Anterior cingulate cortex (tissue), 58 donors: ENCODE measurements around the gene TMEM217.
"Not testable (repeated sequence)": the region's sequence is repeated elsewhere in the genome, so short reads cannot be mapped to it uniquely, and the experiment has no call there.

ENCODE experiments used
- DNase-seq, 58 donors: peaks; one replicate each; lab custom pipeline; 2025; lab: John Stamatoyannopoulos, UW

Gene TMEM217

DNA sequence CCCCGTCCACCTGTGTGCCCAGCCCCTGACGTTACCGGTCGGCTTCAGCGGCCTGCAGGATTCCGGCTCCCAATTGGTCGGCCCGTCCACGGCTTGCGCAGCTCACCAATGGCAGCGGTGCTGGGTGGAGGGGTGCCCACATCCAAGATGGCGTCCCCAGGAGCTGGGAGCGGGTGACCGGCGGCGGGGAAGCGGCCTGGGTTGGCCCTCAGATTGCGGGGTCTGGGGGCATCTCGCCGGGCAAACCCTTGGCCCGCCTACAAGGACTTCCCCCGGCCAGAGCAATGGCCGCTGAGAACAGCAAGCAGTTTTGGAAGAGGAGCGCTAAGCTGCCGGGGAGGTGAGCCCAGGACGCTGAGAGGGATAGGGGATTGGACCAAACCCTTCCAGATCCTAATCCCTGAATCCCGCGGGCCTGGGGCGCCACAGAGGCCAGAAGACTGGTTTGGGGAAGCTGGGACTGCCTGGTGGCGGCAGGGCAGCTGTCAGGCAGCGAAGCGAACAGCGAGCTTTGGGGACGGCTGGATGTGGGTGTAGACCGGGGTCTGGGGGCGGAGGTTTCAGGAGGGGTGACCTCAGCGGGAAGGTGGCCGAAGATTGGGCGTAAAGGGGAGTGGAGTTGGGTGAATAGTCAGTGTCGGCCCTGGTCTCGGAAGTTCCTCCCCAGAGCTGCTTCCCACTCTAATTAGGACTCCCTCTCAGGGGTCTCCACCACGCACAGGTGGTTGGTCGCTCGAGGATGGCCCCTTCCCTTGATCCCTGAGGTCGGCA lies at the start of gene TMEM217, which contains the start of gene TBC1D22B:
TSS of gene TMEM217 (minus strand) at position 511 of the 771 bp plus-strand sequence. CDS start 39,114 bp downstream, outside the sequence.
TSS of gene TBC1D22B (plus strand) at position 139 of the 771 bp plus-strand sequence. CDS start at position 285, 146 bp downstream.
- peak; percentile 29 to 98 (median 93) for DNase-seq

DNA sequence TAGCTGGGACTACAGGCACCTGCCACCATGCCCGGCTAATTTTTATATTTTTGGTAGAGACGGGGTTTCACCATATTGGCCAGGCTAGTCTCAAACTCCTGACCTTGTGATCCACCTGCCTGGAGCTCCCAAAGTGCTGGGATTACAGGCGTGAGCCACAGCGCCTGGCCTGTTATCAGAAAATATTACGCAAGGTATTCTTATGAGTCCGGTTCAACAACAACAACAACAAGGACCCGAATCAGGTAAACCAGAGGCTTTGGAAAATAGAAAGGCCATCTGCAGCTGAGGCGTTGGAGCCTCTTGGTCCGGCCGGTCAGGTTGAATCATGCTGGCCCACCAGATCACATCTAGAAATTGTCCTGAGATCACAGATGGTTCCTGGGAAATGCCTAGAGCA lies 49.5 kb upstream of the TMEM217 start:
- DNase-seq: not testable (repeated sequence)

DNA sequence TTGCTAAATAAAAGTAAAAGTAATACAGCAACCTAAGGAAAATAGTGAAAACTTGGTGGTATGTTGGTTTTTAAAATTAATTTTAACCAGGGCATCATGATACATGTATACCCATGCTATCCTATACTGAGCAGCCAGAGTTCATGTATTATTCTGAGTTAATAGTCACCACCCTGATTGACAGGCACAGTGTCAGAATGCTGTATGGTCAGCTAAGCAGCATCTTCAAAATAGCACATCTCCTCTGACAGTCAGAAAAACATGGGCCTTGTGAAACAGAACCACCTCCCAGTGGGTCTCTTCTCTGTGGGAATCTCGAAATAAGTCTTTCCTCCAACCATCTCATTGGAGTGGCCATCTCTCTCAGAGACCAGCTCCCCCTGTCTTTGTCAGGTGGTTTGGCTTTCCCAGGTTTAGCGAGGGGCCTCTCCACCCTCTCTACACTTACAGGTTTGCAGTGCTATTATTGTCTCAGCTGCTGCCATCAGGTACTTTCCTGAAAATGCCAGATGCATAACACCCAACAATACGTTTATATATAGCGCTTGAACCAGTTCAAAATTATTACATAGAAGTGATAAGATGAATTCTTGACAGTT lies 48.8 kb upstream of the TMEM217 start:
- no peak for DNase-seq

- no peak for DNase-seq
These were observed 48.0 kb upstream of the TMEM217 start for GRCh38 chr6:37305841-37306425.

GRCh38 chr6:37304766-37305165 lies 46.8 kb upstream of the TMEM217 start:
- DNase-seq: peak in 4 of 58 donors; percentile 4 to 53 (median 19)

DNA sequence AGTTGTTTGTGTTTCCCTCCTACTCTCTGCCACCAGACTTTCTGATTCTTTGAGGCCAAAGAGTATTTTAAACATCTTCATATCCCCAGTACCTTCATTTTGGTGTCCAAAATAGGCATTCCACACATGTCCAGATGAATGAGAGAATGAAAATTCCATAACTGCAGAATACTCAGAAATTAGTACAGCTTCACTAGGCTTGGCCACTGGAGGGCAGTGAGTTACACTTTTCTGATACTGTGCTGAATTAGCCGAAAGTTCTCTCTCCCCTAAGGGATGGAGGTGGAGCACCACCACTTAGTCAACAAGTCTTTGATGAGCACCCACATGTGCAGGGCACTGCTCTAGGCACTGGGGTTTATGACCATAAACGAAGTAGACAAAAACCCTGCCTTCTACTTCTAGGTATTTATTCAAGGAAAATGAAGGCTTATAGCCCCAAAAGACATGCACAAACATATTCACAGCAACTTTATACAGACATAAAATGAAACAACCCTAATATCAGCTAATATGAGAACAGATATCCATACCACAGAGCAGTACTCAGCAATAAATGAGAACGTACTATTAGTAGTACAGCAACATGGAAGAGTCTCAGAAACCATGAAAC lies 46.1 kb upstream of the TMEM217 start:
- peak in 10 of 58 donors; percentile 5 to 50 (median 28) for DNase-seq

DNA sequence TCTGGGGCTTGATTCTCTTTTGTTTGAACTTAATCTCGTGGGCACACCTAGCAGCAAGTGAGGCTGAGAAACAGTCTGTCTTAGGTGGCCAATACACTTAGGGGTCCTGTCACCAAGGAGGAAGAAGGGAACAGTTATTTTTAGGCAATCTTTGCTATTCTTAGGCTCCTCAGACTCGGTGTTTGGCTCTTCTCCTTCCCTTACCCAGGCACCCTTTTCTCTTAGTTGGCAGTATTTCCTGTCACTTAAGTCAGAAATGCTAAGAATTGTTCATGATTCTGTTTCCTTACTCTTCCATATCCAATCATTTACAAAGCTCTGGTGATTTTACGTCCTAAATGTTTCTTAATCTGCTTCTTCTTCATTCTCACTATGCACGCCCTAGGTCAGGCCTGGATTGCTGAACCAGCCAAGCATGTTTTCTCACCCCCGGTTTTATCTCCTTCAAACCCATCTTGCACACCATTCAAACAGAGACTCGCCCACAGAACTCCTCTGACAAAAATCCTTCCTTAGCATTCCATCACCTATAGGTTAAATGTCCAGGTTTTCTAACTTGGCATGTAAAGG lies 45.2 kb upstream of the TMEM217 start:
- no peak for DNase-seq

GRCh38 chr6:37302086-37302686 lies 44.2 kb upstream of the TMEM217 start:
- no peak for DNase-seq

GRCh38 chr6:37299990-37300389 lies 42.0 kb upstream of the TMEM217 start:
- DNase-seq: no peak

DNA sequence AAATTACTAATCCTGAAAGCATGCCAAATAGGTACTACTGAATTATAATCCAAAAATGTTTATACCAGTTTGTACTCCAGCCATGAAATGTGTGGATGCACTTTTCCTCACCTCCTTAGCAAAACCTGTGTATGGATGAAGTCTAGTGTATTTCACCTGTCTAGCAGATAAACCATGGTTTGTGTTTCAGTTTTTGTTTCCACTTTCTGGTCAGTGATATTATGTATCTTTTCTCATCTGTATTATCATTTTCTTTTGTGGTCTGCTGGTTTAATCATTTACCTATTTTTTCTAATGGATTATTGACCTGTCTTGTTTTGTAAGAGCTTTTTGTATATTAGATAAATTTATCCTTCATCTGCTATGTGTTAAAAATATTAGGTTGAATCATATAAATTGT lies 41.0 kb upstream of the TMEM217 start:
- DNase-seq: no peak

DNA sequence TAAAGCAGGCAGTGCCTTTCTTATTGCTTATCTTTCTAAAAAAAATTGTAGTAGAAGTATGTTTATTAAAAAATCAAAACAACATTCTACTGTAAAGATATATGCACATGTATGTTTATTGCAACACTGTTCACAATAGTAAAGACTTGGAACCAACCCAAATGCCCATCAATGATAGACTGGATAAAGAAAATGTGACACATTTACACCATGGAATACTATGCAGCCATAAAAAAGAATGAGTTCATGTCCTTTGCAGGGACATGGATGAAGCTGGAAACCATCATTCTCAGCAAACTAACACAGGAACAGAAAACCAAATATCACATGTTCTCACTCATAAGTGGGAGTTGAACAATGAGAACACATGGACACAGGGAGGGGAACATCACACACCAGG lies 39.7 kb upstream of the TMEM217 start:
- DNase-seq: not testable (repeated sequence)

DNA sequence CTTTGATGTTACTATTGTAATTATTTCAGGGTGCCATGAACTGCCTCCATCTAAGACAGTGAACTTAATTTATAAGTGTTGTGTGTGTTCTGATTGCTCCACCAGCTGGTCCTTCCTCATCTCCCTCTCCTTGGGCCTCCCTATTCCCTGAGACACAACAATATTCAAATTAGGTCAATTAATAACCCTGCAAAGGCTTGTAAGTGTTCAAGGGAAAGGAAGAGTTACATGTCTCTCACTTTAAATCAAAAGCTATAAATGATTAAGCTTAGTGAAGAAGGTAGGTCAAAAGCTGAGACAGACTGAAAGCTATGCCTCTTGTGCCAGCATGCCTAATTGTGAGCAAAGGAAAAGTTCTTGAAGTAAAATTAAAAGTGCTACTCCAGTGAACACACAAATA lies 35.5 kb upstream of the TMEM217 start:
- DNase-seq: no peak

DNA sequence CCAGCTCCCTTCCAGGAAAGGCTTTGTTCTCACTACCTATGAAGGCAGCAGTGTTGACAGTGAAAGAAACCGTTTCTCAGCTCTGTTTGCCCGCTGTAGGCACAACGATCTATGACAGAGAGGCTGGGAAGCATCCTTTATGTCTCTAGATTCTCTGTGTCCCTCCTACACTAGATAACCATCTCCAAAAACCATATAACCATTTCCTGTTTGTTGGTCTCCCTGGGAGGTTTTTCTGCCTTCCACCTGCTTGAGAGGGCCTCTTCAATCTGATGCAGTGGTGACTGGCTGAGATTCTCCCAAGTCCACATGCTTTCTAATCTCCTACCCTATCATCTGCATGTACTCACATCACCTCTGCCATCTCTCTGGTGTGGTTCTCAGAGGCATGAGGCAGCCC lies 32.0 kb upstream of the TMEM217 start:
- DNase-seq: no peak

GRCh38 chr6:37288247-37288646 lies 30.3 kb upstream of the TMEM217 start:
- DNase-seq: no peak

DNA sequence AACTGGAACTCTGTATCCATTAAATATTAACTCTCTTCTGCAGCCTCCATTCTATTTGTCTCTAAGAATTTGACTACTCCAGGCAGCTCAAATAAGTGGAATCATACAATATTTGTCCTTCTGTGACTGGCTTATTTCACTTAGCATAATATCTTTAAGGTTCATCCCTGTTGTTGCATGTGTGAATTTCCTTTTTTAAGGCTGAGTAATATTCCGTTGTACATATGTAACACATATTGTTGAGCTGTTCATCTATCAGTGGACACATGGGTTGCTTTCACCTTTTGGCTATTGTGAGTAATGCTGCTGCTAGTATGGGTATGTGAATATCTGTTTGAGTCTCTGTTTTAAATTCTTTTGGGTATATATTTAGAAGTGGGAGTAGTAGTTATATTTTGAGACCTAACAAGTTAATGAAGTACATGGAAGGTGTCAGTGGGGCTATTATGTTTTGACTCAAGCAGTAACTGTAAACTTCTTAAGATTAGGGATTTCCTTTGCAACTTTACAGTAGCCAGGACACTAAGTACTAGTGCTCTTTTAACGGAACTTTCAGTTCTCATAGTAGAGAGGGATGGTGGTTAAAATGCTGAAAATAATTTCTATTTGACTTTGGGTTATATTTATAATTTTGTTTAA lies 29.7 kb upstream of the TMEM217 start:
- DNase-seq: no peak

GRCh38 chr6:37285861-37286311 lies 27.9 kb upstream of the TMEM217 start:
- DNase-seq: no peak

DNA sequence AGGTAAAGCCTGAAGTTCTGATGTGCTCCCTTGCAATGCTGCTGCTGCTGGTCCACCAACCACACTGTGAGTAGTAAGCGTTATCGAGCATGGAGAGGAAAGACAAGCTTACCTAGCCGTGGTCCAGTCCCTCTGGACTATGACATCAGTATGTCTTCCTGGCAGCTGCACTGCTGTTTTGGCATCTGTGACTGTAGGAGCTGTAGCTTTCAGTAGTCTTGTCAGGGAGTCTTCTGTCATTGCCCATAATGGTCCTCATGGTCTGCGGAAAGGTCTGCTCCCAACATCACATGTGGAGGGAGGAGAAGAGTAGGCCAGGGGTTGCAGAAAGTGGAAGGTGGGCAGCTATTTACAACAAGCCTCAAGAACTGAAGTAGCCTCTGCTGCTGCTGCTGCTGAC lies 26.8 kb upstream of the TMEM217 start:
- DNase-seq: no peak

GRCh38 chr6:37283671-37284151 lies 25.8 kb upstream of the TMEM217 start:
- peak in 46 of 58 donors; percentile 14 to 81 (median 47) for DNase-seq

- peak in 12 of 58 donors; percentile 11 to 70 (median 26) for DNase-seq
These were observed 25.3 kb upstream of the TMEM217 start for GRCh38 chr6:37283268-37283667.
